ENCODE data around the gene BPIFB4. TPM values are rescaled to one million over a fixed set of nuclear protein-coding genes. Genes with fewer than 3 reads are reported as not detected.

BPIFB4 gene
- polyA plus RNA-seq, 1 of the 3 experiments (the other 2 are of a cell fraction), result not detected

GRCh38 chr20:33042430-33042829 is 37.0 kb upstream of the BPIFB4 start:
- ChIA-PET CTCF (no interaction called here), POLR2A (no interaction called here)
- H3K9me3 ChIP-seq, result no peaks in the 10 kb centered on the region
- no peaks in the 10 kb centered on the region for H3K36me3 ChIP-seq (replicated peaks in 1 of 2; ENCODE audit: control insufficient read depth in 1 of 2, insufficient read depth in 2 of 2, low read length in 1 of 2)
- no peak overlapping the region for H3K4me2 ChIP-seq
- 17% methylated on average over 3 of the region's 3 CpGs for WGBS (ENCODE audit: low lambda C conversion rate)
- no peak overlapping the region for H3K4me3 ChIP-seq (ENCODE audit: low read depth in 2 of 2, low read length in 1 of 2)
- no peaks in the 10 kb centered on the region for H3K4me1 ChIP-seq (ENCODE audit: control insufficient read depth in 1 of 2, insufficient read depth in 2 of 2, low read depth in 1 of 2, low read length in 1 of 2)
- TF ChIP-seq, protein P1, sequence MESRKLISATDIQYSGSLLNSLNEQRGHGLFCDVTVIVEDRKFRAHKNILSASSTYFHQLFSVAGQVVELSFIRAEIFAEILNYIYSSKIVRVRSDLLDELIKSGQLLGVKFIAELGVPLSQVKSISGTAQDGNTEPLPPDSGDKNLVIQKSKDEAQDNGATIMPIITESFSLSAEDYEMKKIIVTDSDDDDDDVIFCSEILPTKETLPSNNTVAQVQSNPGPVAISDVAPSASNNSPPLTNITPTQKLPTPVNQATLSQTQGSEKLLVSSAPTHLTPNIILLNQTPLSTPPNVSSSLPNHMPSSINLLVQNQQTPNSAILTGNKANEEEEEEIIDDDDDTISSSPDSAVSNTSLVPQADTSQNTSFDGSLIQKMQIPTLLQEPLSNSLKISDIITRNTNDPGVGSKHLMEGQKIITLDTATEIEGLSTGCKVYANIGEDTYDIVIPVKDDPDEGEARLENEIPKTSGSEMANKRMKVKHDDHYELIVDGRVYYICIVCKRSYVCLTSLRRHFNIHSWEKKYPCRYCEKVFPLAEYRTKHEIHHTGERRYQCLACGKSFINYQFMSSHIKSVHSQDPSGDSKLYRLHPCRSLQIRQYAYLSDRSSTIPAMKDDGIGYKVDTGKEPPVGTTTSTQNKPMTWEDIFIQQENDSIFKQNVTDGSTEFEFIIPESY (IDR thresholded peaks at IDR 0.05; ENCODE audit: borderline replicate concordance, low read depth), result no peak
- TF ChIP-seq ELF1 (IDR thresholded peaks at IDR 0.05) (no peak), POLR2AphosphoS5 (IDR thresholded peaks at IDR 0.05; ENCODE audit: low read depth, low read length) (no peak), FOXM1 (IDR thresholded peaks at IDR 0.05; ENCODE audit: low read depth) (no peak), CHD2 (IDR thresholded peaks at IDR 0.05; ENCODE audit: low read length, partially characterized antibody) (no peak), MEF2A (IDR thresholded peaks at IDR 0.05; ENCODE audit: borderline replicate concordance, low read depth) (no peak), TAF1 (IDR thresholded peaks at IDR 0.05; ENCODE audit: borderline replicate concordance, low read depth, low read length) (no peak), EP300 (IDR thresholded peaks at IDR 0.05; ENCODE audit: borderline replicate concordance in 1 of 2, low read depth in 1 of 2, low read length in 1 of 2) (no peak), TCF12 (IDR thresholded peaks at IDR 0.05) (no peak), YY1 (IDR thresholded peaks at IDR 0.05; ENCODE audit: low read depth) (no peak), RCOR1 (IDR thresholded peaks at IDR 0.05; ENCODE audit: low read length) (no peak), FOXJ3 (CRISPR knock-in tag; IDR thresholded peaks at IDR 0.05) (no peak)
- no peaks in the 10 kb centered on the region for H3K9me2 ChIP-seq
- H4K20me1 ChIP-seq (ENCODE audit: insufficient read depth), result no peaks in the 10 kb centered on the region
- no peaks in the 10 kb centered on the region for H3K27me3 ChIP-seq (ENCODE audit: insufficient read depth)
- no peak for DNase-seq
- no peak overlapping the region for H3K27ac ChIP-seq (ENCODE audit: low read depth in 2 of 2, low read length in 1 of 2)
- no peak overlapping the region for H3K9ac ChIP-seq
- H3K79me2 ChIP-seq (ENCODE audit: insufficient read depth), result no peaks in the 10 kb centered on the region
- H2AFZ ChIP-seq (ENCODE audit: low read depth), result no peak overlapping the region
- no peaks in the 10 kb centered on the region for H3F3A ChIP-seq (replicated peaks; ENCODE audit: insufficient read depth)

- Histone ChIP-seq H3K9me2 (no peaks in the 10 kb centered on the region), H4K20me1 (ENCODE audit: insufficient read depth) (no peaks in the 10 kb centered on the region), H3K27me3 (ENCODE audit: insufficient read depth) (no peaks in the 10 kb centered on the region), H3K4me1 (ENCODE audit: control insufficient read depth in 1 of 2, insufficient read depth in 2 of 2, low read depth in 1 of 2, low read length in 1 of 2) (no peaks in the 10 kb centered on the region), H3K4me2 (no peak overlapping the region), H3K9me3 (no peaks in the 10 kb centered on the region), H3K27ac (ENCODE audit: low read depth in 2 of 2, low read length in 1 of 2) (no peak overlapping the region), H3K79me2 (ENCODE audit: insufficient read depth) (no peaks in the 10 kb centered on the region), H3K4me3 (ENCODE audit: low read depth in 2 of 2, low read length in 1 of 2) (no peak overlapping the region), H2AFZ (ENCODE audit: low read depth) (no peak overlapping the region), H3K9ac (no peak overlapping the region), H3K36me3 (replicated peaks in 1 of 2; ENCODE audit: control insufficient read depth in 1 of 2, insufficient read depth in 2 of 2, low read length in 1 of 2) (no peaks in the 10 kb centered on the region), H3F3A (replicated peaks; ENCODE audit: insufficient read depth) (no peaks in the 10 kb centered on the region)
- no peak for TF ChIP-seq MAX (IDR thresholded peaks at IDR 0.05; ENCODE audit: low read depth)
- TF ChIP-seq NRF1 (IDR thresholded peaks at IDR 0.05; ENCODE audit: low read depth, low read length), result no peak
- no peak for TF ChIP-seq TAF1 (IDR thresholded peaks at IDR 0.05; ENCODE audit: borderline replicate concordance, low read depth, low read length)
- no peak for TF ChIP-seq CHD2 (IDR thresholded peaks at IDR 0.05; ENCODE audit: low read length, partially characterized antibody)
- TF ChIP-seq GABPA (IDR thresholded peaks at IDR 0.05; ENCODE audit: low read depth), result no peak
- no peak for TF ChIP-seq YY1 (IDR thresholded peaks at IDR 0.05; ENCODE audit: low read depth)
- TF ChIP-seq, protein P2, sequence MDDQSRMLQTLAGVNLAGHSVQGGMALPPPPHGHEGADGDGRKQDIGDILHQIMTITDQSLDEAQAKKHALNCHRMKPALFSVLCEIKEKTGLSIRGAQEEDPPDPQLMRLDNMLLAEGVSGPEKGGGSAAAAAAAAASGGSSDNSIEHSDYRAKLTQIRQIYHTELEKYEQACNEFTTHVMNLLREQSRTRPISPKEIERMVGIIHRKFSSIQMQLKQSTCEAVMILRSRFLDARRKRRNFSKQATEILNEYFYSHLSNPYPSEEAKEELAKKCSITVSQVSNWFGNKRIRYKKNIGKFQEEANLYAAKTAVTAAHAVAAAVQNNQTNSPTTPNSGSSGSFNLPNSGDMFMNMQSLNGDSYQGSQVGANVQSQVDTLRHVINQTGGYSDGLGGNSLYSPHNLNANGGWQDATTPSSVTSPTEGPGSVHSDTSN (IDR thresholded peaks at IDR 0.05), result no peak
- no peak for TF ChIP-seq SMC3 (IDR thresholded peaks at IDR 0.05; ENCODE audit: low read depth, low read length)
- TF ChIP-seq EP300 (IDR thresholded peaks at IDR 0.05; ENCODE audit: borderline replicate concordance in 1 of 2, low read depth in 1 of 2, low read length in 1 of 2), result no peak
- TF ChIP-seq, protein P3, sequence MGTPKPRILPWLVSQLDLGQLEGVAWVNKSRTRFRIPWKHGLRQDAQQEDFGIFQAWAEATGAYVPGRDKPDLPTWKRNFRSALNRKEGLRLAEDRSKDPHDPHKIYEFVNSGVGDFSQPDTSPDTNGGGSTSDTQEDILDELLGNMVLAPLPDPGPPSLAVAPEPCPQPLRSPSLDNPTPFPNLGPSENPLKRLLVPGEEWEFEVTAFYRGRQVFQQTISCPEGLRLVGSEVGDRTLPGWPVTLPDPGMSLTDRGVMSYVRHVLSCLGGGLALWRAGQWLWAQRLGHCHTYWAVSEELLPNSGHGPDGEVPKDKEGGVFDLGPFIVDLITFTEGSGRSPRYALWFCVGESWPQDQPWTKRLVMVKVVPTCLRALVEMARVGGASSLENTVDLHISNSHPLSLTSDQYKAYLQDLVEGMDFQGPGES (IDR thresholded peaks at IDR 0.05; ENCODE audit: low read depth, low read length), result no peak
- WGBS (ENCODE audit: low lambda C conversion rate), result 13% methylated on average over 2 of the region's 2 CpGs
- DNase-seq, result no peak
- ChIA-PET CTCF (no interaction called here), POLR2A (no interaction called here)
Observed at GRCh38 chr20:33042983-33043730, 36.3 kb upstream of the BPIFB4 start.
